Measurements from ENCODE around the gene CFAP69. TPM values are rescaled to one million over a fixed set of nuclear protein-coding genes. Genes with fewer than 3 reads are reported as not detected.

CFAP69 gene
- total RNA-seq, 2 donors from 2014 or later, result 27.4 to 50.6 TPM

- Histone ChIP-seq H3K36me3 (no peaks in the 10 kb centered on the region), H3K27ac (peak overlapping the region; percentile 93 to 99)
Measured at GRCh38 chr7:90222811-90223725, 21.9 kb upstream of the CFAP69 start.

DNA sequence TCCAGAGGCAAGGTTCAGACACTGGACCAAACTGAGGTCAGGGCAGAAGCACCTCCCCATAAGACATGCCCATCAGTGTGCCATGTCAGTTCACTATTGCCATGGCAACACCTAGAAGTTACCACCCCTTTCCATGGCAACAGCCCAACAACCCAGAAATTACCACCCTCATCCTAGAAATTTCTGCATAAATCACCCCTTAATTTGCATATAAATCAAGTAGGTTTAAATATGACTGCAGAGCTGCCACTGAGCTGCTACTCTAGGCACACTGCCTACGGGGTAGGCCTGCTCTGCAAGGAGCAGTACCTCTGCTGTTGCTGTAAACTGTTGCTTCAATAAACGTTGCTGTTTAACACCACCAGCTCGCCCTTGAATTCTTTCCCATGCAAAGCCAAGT is 20.8 kb upstream of the CFAP69 start:
- no peak overlapping the region for H3K4me3 ChIP-seq
- no peak for DNase-seq (ENCODE audit: low spot score)
- H3K9me3 ChIP-seq, result no peaks in the 10 kb centered on the region
- H3K4me1 ChIP-seq (replicated peaks), result peaks cover 25% of the 10 kb centered on the region
- no peaks in the 10 kb centered on the region for H3K27me3 ChIP-seq (replicated peaks; ENCODE audit: insufficient read depth)
- H3K27ac ChIP-seq, result peak overlapping the region; percentile 93 to 99
- intact Hi-C loops (cut with DNase I), result no loop called here
- H3K36me3 ChIP-seq, result no peaks in the 10 kb centered on the region
- WGBS, result 59% methylated on average over 3 of the region's 3 CpGs
- no peak for TF ChIP-seq CTCF (IDR thresholded peaks at IDR 0.05)
- no peak for TF ChIP-seq POLR2A (IDR thresholded peaks at IDR 0.05)
- TF ChIP-seq POLR2AphosphoS5 (IDR thresholded peaks at IDR 0.05), result no peak

More at GRCh38 chr7:90222811-90223725, 21.9 kb upstream of the CFAP69 start:
- WGBS, result 73% methylated on average over 5 of the region's 5 CpGs
- intact Hi-C loops (cut with DNase I), result no loop called here
- DNase-seq (ENCODE audit: low spot score), result no peak
- Histone ChIP-seq H3K27me3 (replicated peaks; ENCODE audit: insufficient read depth) (no peaks in the 10 kb centered on the region), H3K9me3 (no peaks in the 10 kb centered on the region), H3K4me1 (replicated peaks) (peaks cover 21% of the 10 kb centered on the region), H3K4me3 (no peak overlapping the region)
- TF ChIP-seq POLR2A (IDR thresholded peaks at IDR 0.05) (no peak), CTCF (IDR thresholded peaks at IDR 0.05) (no peak), POLR2AphosphoS5 (IDR thresholded peaks at IDR 0.05) (no peak)

DNA sequence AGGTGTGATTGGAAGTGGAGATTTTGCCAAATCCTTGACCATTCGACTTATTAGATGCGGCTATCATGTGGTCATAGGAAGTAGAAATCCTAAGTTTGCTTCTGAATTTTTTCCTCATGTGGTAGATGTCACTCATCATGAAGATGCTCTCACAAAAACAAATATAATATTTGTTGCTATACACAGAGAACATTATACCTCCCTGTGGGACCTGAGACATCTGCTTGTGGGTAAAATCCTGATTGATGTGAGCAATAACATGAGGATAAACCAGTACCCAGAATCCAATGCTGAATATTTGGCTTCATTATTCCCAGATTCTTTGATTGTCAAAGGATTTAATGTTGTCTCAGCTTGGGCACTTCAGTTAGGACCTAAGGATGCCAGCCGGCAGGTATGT is 19.8 kb upstream of the CFAP69 start:
- WGBS, result 86% methylated on average over 3 of the region's 3 CpGs
- Histone ChIP-seq H3K9me3 (no peaks in the 10 kb centered on the region), H3K4me1 (replicated peaks) (peaks cover 25% of the 10 kb centered on the region), H3K36me3 (no peaks in the 10 kb centered on the region), H3K27ac (peak overlapping the region; percentile 93 to 99), H3K4me3 (no peak overlapping the region), H3K27me3 (replicated peaks; ENCODE audit: insufficient read depth) (no peaks in the 10 kb centered on the region)
- intact Hi-C loops (cut with DNase I), result no loop called here
- no peak for TF ChIP-seq POLR2A (IDR thresholded peaks at IDR 0.05)
- DNase-seq (ENCODE audit: low spot score), result no peak

DNA sequence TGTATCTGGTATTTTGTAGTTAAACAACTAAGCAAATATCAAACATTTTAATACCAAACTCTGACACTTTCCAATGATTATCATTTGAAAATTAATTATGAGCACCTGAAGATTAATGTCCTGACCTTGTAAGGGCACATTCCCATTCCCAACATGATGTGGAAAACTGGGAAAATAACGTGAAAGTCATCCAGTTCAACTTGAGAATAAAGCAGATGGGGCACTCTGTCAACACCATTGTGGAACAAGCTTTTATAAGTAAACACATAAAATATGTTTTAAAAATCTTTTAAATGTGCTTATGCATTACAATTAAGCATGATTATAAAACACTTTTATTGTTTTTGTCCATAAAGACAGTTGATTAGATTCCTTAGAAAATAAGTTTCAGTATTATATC is 19.4 kb upstream of the CFAP69 start:
- 27% methylated on average over 1 of the region's 1 CpG for whole genome bisulfite sequencing
- Histone ChIP-seq H3K27ac (peak overlapping the region; percentile 93 to 99), H3K4me3 (no peak overlapping the region), H3K36me3 (no peaks in the 10 kb centered on the region), H3K4me1 (replicated peaks) (peaks cover 25% of the 10 kb centered on the region), H3K27me3 (replicated peaks; ENCODE audit: insufficient read depth) (no peaks in the 10 kb centered on the region), H3K9me3 (no peaks in the 10 kb centered on the region)
- intact Hi-C loops (cut with DNase I), result no loop called here
- DNase-seq (ENCODE audit: low spot score), result no peak
- no peak for TF ChIP-seq CTCF (IDR thresholded peaks at IDR 0.05)
- peak; percentile 41 for TF ChIP-seq POLR2AphosphoS5 (IDR thresholded peaks at IDR 0.05)

GRCh38 chr7:90227259-90227658 is 17.7 kb upstream of the CFAP69 start:
- DNase-seq (ENCODE audit: low spot score), result no peak

More at GRCh38 chr7:90227259-90227658, 17.7 kb upstream of the CFAP69 start:
- peak overlapping the region; percentile 93 to 99 for H3K27ac ChIP-seq
- WGBS, result 52% methylated on average over 5 of the region's 5 CpGs
- no peaks in the 10 kb centered on the region for H3K27me3 ChIP-seq (replicated peaks; ENCODE audit: insufficient read depth)
- intact Hi-C loops (cut with DNase I), result no loop called here
- TF ChIP-seq POLR2AphosphoS5 (IDR thresholded peaks at IDR 0.05), result peak; percentile 79
- TF ChIP-seq CTCF (IDR thresholded peaks at IDR 0.05), result no peak
- no peak for TF ChIP-seq POLR2A (IDR thresholded peaks at IDR 0.05)
- no peaks in the 10 kb centered on the region for H3K36me3 ChIP-seq
- H3K4me3 ChIP-seq, result no peak overlapping the region
- peaks cover 28% of the 10 kb centered on the region for H3K4me1 ChIP-seq (replicated peaks)
- H3K9me3 ChIP-seq, result no peaks in the 10 kb centered on the region
